ENCODE measurements around the gene MYO18A. TPM values are rescaled to one million over a fixed set of nuclear protein-coding genes. Genes with fewer than 3 reads are reported as not detected.

MYO18A gene
- 70.8 TPM for total RNA-seq

GRCh38 chr17:29180034-29180787 is at the start of gene MYO18A:
Gene MYO18A, minus strand, starts transcription at chr17:29180398. Its CDS starts 13,458 bp downstream, at chr17:29166940.

GRCh38 chr17:29042679-29043538 is 137.3 kb downstream of the MYO18A start, which contains the start of gene PIPOX:
Gene PIPOX, plus strand, starts transcription at chr17:29043141. Its CDS starts 85 bp downstream, at chr17:29043226.

Other genes with a start within 250 kb of the MYO18A start
- gene PHF12, start 228.9 kb downstream of the MYO18A start, total RNA-seq = 33.2 TPM
- 31.1 TPM for gene SEZ6, start 174.4 kb downstream of the MYO18A start, total RNA-seq
- 10.1 TPM for gene PIPOX, start 137.3 kb downstream of the MYO18A start, total RNA-seq
- not detected for gene CRYBA1, start 66.5 kb upstream of the MYO18A start, total RNA-seq
- 61.4 TPM for gene NUFIP2, start 113.8 kb upstream of the MYO18A start, total RNA-seq
- 165 TPM for gene TAOK1, start 210.0 kb upstream of the MYO18A start, total RNA-seq

All from diencephalon (tissue), 1 donor.